GM12874 (cell line): ENCODE data around the gene RMRP.

Experiments used
- TF ChIP-seq, protein P1 (sequence below): IDR thresholded peaks from 2 replicates; pipeline ENCODE4 v1.5.1; 2011; ENCODE audit warnings: low read depth, mild to moderate bottlenecking, control low read depth, low read length, moderate library complexity; ENCODE audit not compliant: insufficient read depth

RMRP gene

DNA sequence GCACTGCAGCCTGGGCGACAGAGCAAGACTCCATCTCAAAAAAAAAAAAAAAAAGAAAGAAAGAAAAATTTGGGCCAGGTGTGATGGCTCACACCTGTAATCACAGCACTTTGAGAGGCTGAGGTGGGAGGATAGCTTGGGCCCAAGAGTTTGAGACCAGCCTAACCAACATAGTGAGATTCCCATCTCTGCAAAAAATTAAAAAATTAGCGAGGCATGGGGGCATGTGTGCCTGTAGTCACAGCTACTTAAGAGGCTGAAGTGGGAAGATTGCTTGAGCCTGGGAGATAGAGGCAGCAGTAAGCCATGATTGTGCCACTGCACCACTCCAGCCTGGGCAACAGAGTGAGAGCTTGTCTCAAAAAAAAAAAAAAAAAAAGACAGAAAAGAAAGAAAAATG lies 4.2 kb downstream of the RMRP start:
- TF ChIP-seq, protein P1, sequence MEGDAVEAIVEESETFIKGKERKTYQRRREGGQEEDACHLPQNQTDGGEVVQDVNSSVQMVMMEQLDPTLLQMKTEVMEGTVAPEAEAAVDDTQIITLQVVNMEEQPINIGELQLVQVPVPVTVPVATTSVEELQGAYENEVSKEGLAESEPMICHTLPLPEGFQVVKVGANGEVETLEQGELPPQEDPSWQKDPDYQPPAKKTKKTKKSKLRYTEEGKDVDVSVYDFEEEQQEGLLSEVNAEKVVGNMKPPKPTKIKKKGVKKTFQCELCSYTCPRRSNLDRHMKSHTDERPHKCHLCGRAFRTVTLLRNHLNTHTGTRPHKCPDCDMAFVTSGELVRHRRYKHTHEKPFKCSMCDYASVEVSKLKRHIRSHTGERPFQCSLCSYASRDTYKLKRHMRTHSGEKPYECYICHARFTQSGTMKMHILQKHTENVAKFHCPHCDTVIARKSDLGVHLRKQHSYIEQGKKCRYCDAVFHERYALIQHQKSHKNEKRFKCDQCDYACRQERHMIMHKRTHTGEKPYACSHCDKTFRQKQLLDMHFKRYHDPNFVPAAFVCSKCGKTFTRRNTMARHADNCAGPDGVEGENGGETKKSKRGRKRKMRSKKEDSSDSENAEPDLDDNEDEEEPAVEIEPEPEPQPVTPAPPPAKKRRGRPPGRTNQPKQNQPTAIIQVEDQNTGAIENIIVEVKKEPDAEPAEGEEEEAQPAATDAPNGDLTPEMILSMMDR = no peak

DNA sequence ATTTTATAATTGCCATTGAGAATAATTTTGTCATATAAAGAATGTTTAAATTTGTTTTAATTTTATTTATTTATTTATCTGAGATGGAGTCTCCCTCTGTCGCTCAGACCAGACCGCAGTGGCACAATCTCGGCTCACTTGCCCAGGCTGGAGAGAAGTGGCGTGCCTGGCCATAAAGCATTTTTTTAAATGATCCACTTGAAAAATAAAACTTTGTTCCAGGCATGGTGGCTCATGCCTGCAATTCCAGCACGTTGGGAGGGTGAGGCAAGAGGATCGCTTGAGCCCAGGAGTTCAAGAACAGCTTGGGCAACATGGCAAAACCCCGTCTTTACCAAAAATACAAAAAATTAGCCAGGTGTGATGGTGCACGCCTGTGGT lies 5.0 kb downstream of the RMRP start:
- TF ChIP-seq, protein P1 = no peak

DNA sequence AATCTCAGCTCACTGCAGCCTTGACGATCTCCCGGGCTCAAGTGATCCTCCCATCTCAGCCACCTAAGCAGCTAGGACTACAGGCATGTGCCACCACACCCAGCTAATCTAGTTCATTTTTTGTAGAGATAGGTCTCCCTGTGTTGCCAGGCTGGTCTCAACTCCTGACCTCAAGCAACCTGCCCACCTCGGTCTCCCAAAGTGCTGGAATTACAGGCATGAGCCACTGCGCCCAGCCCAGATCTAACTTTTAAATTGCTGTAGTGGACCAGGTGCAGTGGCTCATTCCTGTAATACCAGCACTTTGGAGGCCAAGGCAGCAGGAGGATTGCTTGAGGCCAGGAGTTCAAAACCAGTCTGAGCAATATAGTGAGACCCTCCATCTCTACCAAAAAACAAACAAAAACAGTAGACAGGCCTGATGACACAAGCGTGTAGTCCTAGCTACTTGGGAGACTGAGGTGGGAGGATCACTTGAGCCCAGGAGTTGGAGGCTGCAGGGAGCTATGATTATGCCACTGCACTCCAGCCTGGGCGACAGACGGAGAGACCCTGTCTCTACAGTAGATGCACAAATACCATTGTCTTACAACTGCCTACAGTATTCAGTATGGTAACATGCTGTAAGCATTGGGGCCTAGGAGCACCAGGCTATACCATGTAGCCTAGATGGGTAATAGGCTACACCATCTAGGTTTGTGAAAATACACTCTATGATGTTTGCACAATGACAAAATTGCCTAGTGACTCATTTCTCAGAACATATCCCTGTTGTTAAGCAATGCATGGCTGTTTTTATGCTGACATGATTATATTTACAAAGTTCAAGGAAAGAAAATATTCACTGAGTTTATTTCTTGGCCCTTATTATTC lies 5.6 kb downstream of the RMRP start:
- TF ChIP-seq, protein P1 = no peak

DNA sequence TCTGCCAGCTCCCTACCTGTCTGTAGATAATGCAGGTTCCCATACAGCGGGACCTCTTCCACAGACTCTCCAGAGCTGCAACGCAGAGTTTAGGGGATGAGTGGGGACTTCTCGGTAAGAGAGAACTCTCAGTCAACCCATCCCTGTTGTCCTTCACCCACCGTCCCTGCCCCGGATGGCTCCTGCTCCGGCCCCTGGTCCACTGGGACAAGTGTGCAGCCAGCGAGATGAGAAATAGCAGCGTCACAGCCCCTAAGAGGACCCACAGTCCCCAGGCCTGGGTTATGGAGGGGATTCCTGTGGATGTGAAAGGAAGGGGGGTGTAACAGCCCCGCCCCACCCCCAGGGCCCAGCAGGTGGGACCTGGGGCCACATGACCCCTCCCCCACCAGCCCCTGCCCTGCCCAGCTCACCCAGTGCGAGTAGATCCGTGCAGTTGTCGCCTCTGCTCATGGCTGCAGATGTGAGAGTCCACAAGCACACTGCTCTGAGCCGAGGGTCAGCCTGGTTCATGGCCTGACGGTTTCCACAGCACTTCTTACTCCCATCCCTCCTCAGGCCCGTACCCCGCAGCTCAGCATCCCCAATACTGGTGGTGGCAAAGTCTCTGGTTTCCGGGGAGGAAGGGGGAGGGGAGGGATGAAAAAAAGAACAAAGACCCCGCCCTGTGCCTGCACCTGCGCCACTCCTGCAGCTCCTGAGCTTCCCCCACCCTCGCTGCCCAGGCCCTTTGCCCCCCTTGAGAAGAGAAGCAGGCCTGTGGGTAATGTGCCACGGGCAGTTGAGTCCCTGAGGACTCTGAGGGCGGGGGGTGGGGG lies 7.3 kb downstream of the RMRP start, which contains the start of gene SIT1:
TSS of gene SIT1 (minus strand) at position 591 of the 818 bp plus-strand sequence. CDS start at position 513, 78 bp downstream.
- TF ChIP-seq, protein P1 = no peak

DNA sequence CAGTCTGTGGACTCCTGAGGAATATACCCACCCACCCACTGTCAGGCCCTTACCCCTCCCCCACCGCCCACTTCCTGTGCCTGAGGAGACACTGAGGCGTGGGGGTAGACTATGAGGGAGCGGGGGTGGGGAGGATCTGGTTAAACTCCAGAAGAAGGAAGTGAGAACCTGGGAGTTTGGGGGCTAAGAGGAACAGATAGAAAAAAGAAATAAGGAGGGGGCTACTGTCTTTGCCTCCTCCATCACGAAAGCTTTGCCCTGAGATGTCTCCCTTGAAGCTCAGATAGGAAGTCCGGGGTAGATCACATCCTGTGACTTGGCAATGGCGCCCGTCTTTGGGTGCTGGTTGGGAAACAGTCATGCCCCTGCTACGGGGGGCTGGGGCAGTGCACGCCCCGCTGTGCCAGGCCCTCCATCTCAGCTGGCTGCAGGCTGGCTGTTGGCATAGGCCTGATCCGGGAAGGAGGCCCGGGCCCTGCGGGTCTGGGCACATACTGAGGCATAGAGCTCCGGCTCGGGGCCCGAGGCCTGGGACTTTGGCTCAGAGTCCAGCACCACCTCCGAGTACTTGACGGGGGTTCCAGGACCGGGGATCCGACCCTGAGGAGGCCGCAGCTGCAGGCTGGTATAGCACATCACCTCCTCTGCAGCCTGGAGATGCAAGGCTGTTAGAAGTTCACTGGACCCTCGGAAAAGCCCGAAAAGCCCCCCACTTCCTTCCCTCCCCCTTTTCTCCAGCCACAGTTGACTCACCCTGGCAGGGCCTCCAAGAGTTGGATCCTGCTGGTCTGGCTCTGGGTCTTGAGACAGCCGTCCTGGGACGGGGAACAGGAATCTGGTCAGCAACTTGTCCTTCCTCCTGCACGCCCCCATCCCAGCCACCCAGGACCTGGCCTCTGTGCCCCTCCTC lies 8.1 kb downstream of the RMRP start:
- TF ChIP-seq, protein P1 = no peak

DNA sequence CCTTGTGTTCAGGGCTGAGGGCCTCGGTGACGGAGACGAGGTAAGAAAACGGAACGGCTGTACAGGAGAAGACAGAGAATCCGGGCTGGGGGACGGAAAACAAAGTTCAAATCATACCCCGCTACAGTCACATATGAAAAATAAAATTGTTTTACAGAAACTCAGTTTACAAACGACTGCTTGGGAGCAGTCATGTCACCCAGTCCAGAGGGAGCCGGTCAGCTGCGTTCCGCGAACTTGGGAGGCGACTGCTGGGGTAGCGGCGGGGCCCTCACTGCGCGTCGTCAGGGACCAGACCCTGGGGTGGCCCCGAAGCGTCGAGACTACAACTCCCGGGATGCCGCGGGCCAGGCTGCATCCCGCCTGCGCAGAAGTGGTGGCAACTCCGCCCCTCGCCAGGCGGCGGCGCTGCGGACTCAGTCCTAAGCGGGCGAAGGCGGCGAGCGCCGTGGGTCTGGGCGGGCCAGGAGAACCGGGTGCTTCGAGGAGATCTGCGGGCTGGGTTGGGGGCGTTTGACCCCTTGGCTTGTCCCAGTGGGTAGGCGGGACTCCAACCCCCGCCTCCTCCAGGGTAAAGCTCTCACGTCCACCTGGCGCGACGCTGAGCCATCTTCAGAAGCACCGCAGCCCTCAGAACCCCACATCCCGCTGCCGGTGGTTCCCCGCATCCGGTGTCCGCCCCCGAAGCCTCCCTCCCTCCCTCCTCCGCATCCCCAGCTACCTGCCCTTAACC lies 11.1 kb downstream of the RMRP start:
- TF ChIP-seq, protein P1 = peak; percentile 100
